Stimulated activated CD8-positive, alpha-beta memory T cell treated with anti-CD3 and anti-CD28 coated beads, Interleukin-15, amount 100 ng/mL, for 4 hours (primary cell): ENCODE results near the gene GALNT6.
A peak's percentile ranks its signal among the peaks of the same experiment; 100 is the strongest.

Experiments
- DNase-seq, 2 donors: peaks; one replicate each; pipeline ENCODE4 v3.0.0-alpha.2; 2020; ENCODE audit warnings: low read depth in 2 of 2

Gene GALNT6, protein sequence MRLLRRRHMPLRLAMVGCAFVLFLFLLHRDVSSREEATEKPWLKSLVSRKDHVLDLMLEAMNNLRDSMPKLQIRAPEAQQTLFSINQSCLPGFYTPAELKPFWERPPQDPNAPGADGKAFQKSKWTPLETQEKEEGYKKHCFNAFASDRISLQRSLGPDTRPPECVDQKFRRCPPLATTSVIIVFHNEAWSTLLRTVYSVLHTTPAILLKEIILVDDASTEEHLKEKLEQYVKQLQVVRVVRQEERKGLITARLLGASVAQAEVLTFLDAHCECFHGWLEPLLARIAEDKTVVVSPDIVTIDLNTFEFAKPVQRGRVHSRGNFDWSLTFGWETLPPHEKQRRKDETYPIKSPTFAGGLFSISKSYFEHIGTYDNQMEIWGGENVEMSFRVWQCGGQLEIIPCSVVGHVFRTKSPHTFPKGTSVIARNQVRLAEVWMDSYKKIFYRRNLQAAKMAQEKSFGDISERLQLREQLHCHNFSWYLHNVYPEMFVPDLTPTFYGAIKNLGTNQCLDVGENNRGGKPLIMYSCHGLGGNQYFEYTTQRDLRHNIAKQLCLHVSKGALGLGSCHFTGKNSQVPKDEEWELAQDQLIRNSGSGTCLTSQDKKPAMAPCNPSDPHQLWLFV

DNA sequence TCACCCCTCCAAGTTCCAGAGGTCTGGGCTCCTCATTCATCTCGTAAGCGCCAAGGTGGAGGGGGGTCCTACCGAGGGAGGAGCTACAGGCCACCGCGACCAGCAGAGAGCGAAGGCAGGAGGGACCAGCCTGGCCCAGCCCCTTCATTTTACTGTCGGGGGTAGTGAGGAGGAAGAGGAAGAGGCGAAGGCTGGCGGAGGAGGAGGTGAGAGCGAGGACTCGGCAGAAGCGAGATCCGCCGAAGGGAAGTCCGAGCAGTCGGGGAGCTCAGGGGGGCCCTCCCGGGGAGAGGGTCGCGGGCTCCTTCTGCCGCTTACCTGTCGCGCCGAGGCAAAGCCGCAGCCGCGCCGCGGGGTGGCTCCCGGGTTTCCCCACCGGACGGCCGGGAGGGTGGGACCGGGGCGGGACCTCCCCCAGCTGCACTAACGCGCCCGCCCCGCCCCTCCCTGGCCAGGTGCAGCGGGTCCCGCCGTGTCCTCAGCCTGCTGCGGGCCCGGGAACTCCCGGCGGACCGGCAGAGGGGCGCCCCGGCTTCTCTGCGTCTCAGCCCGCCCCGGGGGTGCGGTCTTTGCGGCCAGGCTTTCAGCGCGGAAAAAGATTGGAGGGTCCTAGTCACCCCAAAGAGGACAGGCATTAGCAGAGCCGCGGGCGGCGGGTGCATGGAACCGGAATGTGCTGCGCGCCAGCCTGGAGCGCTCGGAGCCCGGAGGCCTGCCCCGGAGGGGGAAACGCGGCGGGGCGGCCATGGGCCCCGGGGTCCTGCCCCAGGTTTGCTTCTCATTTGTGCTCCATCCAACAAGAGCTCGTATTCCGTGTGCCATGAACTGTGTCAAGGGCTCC is at the start of gene GALNT6:
TSS of gene GALNT6 (minus strand) at position 124 of the 841 bp plus-strand sequence. CDS start 11,625 bp downstream, outside the sequence.
- peak; percentile 36 to 48 for DNase-seq

DNA sequence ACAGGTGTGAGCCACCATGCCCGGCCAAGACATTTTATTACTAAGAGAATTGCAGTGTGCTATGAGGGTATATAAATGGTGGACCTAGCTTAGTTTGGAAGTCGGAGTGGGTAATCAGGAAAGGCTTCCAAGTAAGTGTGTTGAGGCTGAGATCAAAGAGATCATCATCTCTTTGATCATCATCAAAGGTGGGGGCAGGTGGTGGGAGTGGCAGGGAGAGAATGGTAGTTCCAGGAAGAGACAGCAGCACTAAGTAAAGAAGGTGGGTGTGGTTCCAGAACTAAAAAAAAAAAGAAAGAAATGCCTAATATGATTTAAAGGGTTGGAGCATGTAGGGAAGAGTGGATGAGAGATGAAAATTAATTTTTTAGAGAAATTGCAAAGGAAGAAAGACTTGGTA is 48.1 kb upstream of the GALNT6 start:
- no peak for DNase-seq

DNA sequence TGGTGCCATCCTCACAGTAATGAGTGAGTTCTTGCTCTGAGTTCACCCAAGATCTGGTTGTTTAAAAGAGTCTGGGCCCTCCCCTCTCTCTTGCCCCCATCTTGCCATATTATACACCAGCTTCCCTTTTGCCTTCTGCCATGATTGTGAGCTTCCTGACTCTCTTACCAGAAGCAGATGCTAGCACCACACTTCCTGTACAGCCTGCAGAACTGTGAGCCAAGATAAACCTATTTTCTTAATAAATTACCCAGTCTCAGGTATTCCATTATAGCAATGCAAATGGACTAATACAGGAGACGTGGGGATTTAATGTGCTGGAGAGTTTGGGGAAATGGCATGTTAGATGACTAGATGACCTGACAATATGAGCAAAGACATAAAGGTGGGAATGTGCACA is 46.2 kb upstream of the GALNT6 start:
- DNase-seq: no peak

DNA sequence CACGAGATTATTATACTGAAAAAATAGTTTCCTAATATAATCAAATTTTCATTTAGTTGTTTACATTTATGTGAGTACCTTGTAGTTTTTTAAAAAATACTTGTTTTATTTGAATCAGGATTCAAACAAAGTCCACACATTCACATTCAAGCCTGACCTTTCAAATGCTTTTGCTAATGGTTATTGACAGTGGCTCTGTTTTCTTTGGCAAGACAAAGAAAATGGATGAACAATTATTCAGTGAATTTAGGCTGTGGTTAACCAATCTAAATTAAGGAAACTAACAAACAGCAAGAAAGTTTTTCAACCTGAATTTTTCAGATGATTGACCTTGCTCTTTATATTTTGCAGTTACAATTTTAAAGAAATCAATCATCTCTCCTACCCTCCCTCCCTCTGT is 43.1 kb upstream of the GALNT6 start:
- no peak for DNase-seq

DNA sequence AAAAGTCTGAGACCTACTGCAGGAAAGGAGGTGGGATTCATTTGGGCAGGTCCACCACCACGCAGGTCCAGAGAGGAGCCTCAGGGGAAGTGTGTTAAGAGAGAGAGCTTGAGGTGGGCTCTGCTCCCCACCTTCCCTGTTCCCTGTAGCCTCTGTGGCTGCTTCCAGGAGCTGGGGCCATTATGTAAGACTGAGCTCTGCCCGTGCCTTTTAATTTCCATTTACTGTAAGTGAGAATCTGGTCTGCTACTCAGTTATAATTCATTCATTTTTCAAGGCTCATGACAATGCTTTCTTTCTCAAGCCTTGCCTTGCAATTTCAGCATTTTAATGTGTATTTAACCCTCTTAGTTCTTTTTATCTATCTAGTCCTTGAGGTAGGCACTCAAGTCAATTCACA is 41.7 kb upstream of the GALNT6 start:
- no peak for DNase-seq

DNA sequence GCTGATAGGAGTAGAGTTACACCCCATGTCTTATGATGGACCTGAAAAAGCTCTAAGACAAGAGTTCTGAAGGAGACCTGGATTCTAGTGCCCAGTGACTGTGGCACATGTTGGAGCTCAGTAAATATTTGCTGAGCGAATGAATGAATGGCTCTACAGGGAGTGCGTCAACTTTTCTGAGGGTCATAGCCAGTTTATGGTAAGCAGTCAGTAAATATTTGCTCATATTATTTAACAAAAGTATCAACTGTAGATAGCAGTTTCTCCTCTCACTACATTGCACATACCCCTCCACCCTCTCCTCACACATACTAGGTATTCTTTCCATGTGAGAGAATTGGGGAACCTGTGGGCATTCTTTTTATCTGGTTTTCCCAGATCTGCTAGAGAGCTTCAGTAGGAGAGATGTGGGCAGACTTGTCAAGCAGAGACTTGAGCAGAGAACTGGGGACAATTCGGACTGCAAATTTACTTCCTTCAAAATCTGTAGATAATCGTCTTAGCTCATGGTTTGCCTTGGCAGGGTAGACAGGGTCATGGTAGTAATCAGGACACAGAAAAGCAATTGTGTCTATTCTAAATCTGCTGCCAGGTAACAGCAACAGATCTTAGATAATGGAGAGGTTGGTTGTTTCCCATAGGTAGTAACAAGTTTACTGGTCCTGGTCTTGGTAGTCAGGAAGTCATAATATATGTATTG is 39.1 kb upstream of the GALNT6 start:
- DNase-seq: no peak

DNA sequence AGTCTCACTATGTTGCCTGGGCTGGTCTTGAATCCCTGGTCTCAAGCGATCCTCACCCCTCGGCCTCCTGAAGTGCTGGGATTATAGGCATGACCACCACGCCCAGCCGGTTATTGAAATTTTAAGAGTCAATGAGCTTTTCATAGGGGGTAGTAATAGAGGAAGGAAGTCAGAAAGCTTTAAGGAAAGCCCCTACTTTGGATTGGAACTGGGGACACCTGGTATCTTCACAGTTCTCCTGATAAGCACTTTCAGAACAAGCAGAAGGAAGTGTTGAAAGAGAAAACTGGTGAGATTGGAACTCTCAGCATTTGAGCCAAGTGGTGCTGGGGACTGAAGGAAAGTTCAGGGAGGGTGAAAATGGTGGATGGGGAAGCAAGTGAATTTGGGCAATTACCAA is 38.5 kb upstream of the GALNT6 start:
- no peak for DNase-seq

DNA sequence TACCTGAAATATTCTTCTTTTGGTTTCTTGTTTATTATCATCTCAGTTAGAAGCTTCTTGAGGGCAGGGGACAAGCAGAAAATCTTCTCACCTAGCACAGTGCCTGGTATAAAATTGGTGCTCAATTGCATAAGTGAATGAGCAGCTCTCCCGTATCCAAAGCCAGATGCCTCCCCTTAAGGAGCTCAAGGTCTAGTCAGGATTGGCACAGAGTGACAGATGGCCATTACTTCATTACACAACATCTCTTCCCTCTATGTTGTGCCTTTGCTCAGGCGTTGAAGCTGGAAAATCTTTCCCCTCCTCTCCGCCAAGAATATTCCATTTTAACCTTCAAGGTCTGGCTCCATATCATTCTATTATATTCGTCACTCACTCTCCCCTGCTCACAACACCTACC is 37.0 kb upstream of the GALNT6 start:
- no peak for DNase-seq

DNA sequence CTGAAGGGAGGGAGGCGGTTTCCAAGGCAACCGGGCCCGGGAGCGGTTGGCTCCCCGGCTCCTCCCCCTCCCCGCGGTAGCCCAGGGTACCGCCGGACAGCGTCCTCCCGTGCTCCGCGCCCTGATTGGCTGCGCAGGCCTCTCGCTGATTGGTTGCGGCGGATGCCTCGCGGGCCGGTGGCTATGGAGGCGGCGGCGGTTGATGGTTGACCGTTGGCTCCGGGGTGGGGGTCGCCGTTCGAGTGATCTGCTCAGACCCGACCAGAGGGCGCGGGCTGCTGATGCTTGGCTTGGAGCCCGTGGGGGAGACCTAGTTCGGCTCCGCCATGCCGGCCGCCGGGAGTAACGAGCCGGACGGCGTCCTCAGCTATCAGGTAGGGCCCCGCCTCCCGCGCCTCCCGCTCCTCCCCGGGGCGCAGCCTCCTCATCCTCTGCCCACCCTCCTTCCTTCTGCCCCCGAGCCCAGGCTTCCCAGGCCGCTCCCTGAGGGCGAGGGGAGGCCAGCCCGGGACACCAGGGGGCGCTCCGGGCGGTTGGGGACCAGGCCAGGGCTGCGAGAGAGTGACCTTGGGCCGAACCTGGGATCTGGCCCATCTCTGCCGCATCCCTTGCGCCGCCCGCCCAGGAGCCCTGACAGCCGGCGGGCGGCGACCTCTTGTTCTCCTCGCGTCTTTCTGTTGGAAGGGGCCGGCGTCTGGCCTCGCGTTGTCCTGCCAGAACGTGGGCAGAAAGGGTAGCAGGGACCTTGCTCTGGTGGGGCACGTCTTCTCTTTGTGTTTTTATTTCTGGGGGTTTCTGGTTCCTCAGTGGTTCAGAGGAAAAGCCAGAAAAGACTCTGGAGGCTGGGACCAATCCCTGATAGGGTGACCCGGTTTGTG is 33.7 kb upstream of the GALNT6 start, which contains the start of gene SLC4A8:
TSS of gene SLC4A8 (plus strand) at position 170 of the 878 bp plus-strand sequence. CDS start at position 327, 157 bp downstream.
- DNase-seq: peak; percentile 41 to 61

DNA sequence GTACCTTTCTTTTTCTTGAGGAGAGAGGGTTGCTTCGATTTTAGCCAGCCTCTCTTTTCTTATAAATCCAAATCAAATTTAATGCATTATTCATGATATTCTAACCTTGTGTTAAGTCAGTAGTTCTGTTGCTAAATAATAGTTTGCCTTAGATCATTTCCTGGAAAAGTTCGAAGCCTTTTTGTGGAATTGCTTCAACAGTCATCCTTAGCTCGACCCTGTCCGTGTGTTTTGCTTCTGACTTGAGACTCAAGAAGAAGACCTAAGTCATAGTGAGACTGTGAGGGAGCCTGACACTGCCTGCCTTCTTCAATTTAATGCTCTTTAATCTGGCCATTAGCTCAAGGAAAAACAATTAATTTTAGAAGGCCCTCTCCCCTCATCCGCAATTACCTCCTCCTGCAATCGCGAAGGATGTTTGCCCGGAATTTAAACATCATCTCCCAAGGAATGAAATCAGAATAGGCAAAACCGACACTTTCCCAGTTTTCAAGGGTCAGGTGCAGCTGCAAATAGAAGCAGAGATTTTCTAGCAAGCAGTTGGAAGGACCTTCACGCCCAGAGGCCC is 33.0 kb upstream of the GALNT6 start:
- DNase-seq: no peak

DNA sequence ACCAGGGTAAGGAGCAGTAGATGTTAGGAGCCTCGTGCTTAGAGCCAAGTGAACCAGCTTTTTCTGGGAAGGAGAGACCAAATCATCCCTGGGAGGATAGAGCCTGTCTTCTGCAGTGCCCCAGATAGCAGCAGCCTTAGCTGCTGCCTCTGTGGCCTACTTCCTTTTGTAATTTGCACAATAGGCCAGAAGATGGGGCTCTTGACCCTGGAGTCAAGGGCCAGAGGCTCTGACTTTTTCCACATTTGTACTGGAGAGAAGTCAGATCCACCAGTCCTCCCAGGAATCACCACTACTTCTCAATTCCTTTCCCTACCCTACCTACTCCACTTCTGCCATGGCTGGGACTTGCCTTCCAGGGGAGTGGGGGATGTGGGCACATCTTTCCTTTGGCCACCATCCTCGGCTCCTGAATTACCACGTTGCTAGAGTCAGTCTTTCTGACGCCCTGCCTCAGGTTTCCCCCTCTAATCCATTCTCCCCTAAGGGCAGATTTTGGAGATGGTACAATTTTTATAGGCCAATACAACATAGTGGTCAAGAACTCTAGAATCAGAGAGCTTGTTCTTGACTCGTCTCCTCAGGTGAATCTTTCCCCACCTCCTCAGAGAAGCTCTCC is 30.2 kb upstream of the GALNT6 start:
- no peak for DNase-seq

DNA sequence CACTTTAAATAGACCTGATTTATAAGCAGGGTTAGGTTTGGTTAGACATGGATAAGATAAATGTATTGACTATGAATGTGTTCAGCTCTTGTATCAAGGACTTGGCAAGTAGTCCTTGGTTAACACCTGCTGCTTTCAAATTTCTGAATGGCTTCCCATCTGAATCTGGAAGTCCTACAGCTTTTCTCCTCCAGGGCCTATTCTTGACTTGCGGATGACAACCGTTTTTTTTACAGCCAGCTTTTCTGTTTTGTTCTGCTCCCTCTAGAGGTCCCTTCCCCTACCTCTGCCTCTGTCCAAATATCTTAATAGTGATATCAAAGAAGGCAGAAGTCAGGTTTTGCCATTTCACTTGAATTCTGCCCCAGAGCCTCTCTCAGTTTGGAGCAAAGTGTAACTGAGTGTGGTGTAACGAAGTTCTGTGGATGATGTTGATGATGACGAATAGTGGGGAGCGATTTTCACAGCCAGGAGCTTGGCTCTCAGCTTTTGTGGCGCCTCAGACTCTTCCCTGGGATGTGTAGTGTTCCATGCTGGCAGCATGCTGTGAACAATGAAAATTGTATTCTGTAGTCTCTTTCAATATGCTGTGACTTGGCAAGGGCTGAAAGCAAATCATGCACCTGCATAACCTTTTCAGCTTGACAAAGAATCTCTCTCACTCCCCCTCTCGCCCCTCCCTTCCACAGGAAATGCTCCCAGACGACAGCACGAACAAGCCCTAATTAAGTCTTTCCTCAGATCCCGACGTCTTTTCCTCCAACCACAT is 28.4 kb upstream of the GALNT6 start:
- DNase-seq: no peak

DNA sequence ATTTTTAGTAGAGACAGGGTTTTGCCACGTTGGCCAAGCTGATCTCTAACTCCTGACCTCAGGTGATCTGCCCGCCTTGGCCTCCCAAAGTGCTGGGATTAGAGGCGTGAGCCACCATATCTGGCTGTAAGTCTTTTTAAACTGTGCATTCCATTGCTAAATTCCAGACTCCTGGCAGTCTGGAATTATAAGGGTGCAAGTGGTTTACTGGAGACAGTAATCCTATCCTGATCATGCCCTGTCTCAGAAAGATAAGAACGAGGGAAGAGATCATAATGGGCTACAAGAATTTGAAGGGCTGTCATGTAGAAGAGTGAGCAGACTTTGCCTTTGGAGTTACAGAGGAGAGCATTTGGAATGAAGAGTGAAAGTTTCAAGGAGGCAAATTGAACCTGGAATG is 26.6 kb upstream of the GALNT6 start:
- no peak for DNase-seq

DNA sequence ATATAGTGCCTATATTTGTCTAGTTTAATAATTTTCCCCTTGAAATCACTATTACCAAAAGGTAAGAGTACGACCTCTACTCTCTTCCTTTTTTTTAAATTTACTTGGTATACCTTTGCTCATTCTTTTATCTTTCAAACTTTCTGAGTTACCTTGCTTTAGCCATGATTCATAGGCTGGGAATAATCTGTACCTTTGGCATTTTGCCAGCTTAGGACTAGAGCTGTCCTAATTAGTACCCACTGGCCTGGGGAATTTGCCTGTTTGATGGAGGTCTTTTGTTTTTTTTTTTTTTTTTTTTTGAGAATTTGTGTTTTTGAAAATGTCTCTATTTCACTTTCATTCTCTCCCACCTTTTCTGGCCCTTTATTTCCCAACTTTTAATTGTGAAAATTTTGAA is 24.7 kb upstream of the GALNT6 start:
- DNase-seq: no peak

DNA sequence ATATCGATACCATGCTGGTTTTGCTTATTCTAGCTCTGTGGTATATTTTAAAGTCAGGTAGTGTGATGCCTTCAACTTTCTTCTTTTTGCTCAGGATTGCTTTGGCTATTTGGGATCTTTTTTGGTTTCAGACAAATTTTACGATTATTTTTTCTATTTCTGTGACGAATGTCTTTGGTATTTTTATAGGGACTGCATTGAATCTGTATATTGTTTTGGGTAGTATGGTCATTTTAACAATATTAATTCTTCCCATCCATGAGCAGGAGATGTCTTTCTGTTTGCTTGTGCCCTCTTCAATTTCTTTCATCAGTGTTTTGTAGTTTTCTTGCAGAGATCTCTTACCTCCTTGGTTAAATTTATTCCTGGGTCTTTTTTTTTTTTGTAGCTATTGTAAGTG is 22.6 kb upstream of the GALNT6 start:
- DNase-seq: no peak

DNA sequence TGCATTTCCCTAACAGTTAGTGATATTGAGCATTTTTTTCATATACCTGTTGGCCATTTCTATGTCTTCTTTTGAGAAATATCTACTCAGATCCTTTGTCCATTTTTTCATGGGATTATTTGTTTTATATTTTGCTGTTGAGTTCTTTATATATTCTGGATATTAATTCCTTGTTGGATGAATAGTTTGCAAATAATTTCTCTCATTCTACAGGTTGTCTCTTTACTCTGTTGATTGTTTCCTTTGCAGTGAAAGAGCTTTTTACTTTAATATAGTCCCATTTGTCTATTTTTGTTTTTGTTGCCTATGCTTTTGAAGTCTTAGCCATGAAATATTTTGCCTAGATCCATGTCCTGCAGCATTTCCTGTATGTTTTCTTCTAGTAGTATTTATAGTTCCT is 21.9 kb upstream of the GALNT6 start:
- no peak for DNase-seq

DNA sequence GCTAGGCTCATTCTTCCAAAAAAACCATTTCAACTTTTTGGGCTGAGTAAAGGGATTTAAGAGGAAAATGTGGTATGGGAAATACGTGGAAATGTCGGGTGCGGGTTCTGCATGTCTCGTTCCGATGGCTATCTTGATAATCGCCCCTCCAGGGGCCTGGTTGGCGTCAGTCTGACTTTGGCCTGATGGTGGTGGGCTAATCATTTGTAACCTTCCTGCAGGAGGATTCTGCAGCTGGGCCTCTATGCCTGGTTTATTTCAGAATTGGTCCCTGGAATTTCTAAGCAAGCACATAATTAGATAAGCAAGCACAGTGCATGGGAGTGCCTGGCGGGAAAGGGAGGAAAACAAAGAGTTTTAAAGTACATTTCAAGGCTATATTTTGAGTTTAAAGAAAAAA is 18.6 kb upstream of the GALNT6 start:
- DNase-seq: no peak

DNA sequence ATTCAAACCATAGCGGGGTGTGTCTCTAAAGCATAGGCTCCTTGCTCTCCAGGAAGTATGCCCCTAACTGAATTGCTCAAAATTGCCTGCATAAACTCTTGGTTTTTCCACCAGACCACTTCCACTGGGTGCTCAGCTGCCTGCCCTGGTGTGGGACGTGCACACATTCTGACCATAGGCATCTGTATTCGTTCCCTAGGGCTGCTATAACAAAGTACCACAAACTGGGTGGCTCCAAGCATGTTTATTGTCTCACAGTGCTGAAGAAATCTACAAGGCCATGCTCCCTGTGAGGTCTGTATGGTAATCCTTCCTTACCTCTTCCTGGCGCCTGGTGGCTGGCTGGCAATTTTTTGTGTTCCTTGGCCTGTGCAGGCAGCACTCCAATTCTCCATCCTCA is 16.4 kb upstream of the GALNT6 start:
- no peak for DNase-seq

DNA sequence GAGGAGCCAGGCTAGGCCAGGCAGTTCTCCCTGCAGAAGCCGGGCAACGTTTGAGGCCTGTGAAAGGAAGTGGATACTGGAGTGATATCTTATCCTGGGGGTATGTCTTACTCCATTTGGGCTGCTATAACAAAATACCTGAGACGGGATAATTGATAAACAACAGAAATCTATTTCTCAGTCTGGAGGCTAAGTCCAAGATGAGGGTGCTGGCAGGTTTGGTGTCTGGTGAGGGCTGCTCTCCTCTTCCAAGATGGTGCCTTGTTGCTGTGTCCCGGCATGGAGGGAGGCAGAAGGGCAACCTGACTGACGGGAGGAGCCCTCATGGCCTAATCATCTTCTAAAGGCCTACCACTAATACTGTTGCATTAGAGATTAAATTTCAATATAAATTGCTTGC is 15.7 kb upstream of the GALNT6 start:
- DNase-seq: no peak
